ENCODE data around the gene WDR70. TPM values are rescaled to one million over a fixed set of nuclear protein-coding genes. Genes with fewer than 3 reads are reported as not detected.

The WDR70 gene
- total RNA-seq, 1 donor from 2014 or later = 31.3 TPM

DNA sequence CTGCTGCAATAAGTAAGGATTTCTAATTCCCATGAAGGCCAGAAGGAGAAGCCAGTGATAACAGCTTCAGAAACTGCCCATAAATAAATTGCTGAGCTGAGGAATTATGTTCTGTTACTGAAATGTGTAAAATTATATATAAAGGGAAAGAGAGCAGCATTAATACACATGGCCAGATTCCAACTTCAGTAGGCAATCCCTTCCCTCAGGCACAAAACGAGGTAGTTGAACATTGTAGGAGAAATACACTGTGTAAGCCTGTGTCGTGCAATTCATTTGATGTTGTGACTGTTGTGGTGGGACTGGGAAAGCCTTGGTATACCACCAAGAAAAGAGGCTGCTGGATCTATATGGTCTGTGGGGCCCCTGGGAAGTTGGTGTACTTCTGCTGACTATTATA lies 192.9 kb downstream of the WDR70 start:
- Histone ChIP-seq H4K20me1 (ENCODE audit: insufficient read depth, low read length) (no peaks in the 10 kb centered on the region), H3K4me2 (ENCODE audit: low read length) (no peak overlapping the region), H2AFZ (ENCODE audit: low read depth, low read length) (no peak overlapping the region), H3K27ac (ENCODE audit: low read depth, low read length) (no peak overlapping the region), H3K79me2 (ENCODE audit: insufficient read depth, low read length) (no peaks in the 10 kb centered on the region), H3K4me3 (ENCODE audit: insufficient read depth, low read depth, low read length) (no peak overlapping the region), H3K9ac (ENCODE audit: low read length) (no peak overlapping the region), H3K4me1 (ENCODE audit: insufficient read depth, low read length) (no peaks in the 10 kb centered on the region), H3K36me3 (ENCODE audit: insufficient read depth, low read length) (no peaks in the 10 kb centered on the region), H3K9me3 (ENCODE audit: insufficient read depth, low read depth, low read length) (no peaks in the 10 kb centered on the region), H3K27me3 (ENCODE audit: insufficient read depth, low read length) (no peaks in the 10 kb centered on the region)
- Mint-ChIP-seq H3K36me3 (ENCODE audit: low read depth, unreplicated experiment) (peaks cover 2% of the 10 kb centered on the region), H3K4me3 (ENCODE audit: unreplicated experiment) (no peak overlapping the region), H3K27me3 (ENCODE audit: low read depth, unreplicated experiment) (no peaks in the 10 kb centered on the region), H3K4me1 (ENCODE audit: low read depth, unreplicated experiment) (peaks cover 18% of the 10 kb centered on the region), H3K27ac (ENCODE audit: unreplicated experiment) (no peak overlapping the region), H3K9me3 (ENCODE audit: unreplicated experiment) (peaks cover 4% of the 10 kb centered on the region)
- FAIRE-seq = no peak
- no peak for TF ChIP-seq EZH2 (IDR thresholded peaks at IDR 0.05; ENCODE audit: insufficient read depth, low read length)
- TF ChIP-seq, protein P1, sequence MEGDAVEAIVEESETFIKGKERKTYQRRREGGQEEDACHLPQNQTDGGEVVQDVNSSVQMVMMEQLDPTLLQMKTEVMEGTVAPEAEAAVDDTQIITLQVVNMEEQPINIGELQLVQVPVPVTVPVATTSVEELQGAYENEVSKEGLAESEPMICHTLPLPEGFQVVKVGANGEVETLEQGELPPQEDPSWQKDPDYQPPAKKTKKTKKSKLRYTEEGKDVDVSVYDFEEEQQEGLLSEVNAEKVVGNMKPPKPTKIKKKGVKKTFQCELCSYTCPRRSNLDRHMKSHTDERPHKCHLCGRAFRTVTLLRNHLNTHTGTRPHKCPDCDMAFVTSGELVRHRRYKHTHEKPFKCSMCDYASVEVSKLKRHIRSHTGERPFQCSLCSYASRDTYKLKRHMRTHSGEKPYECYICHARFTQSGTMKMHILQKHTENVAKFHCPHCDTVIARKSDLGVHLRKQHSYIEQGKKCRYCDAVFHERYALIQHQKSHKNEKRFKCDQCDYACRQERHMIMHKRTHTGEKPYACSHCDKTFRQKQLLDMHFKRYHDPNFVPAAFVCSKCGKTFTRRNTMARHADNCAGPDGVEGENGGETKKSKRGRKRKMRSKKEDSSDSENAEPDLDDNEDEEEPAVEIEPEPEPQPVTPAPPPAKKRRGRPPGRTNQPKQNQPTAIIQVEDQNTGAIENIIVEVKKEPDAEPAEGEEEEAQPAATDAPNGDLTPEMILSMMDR (IDR thresholded peaks at IDR 0.05; ENCODE audit: insufficient read depth, low read depth, low read length) = no peak
- DNase-seq (ENCODE audit: low read depth) = no peak

DNA sequence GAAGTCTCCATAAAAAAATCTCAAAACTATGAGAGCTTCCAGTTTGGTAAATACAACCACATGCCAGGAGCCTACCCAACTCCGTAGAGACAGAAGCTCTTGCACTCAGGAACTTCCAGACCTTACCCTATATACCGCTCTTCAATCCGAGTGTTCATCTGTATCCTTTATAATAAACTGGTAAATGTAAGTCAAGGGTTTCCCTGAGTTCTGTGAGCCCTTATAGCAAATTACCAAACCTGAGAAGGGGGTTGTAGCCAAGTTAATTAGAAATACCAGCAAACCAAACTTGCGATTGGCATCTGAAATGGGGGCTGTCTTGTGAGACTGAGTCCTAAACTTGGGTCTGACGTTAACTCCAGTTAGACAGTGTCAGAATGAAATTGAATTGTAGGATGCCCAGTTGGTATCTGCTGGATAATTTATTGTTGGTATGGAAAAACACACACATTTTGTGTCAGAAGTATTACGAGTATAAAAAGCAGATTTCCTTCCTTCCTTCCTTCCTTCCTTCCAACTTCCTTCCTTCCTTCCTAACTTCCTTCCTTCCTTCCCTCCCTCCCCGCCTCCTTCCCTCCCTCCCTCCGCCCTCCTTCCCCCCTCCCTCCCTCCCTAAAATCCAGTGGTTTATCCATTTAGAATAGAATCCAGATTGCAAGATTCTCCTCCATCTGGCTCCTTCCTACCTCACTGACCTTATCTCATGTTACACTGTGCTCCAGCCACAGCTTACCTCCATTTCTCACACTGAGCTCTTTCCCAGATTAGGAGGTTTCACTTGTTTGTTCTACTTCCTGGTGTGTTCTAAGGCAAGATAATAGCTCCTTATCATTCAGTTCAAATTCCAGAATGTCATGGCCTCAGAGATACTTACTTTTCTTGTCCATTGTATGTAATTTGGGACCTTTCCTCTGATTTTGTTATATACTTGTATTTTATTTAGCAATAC lies 196.7 kb downstream of the WDR70 start:
- Mint-ChIP-seq H3K36me3 (ENCODE audit: low read depth, unreplicated experiment) (no peaks in the 10 kb centered on the region), H3K27ac (ENCODE audit: unreplicated experiment) (no peak overlapping the region)
- DNase-seq (ENCODE audit: low read depth) = peak; percentile 49

More for the DNA sequence above, 196.7 kb downstream of the WDR70 start:
- Mint-ChIP-seq H3K9me3 (ENCODE audit: unreplicated experiment) (peaks cover 4% of the 10 kb centered on the region), H3K4me1 (ENCODE audit: low read depth, unreplicated experiment) (peaks cover 12% of the 10 kb centered on the region), H3K4me3 (ENCODE audit: unreplicated experiment) (no peak overlapping the region), H3K27me3 (ENCODE audit: low read depth, unreplicated experiment) (no peaks in the 10 kb centered on the region)
- Histone ChIP-seq H3K9ac (ENCODE audit: low read length) (no peak overlapping the region), H3K27me3 (ENCODE audit: insufficient read depth, low read length) (no peaks in the 10 kb centered on the region), H4K20me1 (ENCODE audit: insufficient read depth, low read length) (no peaks in the 10 kb centered on the region), H3K4me2 (ENCODE audit: low read length) (no peak overlapping the region), H3K4me3 (ENCODE audit: insufficient read depth, low read depth, low read length) (no peak overlapping the region), H2AFZ (ENCODE audit: low read depth, low read length) (no peak overlapping the region), H3K27ac (ENCODE audit: low read depth, low read length) (no peak overlapping the region), H3K4me1 (ENCODE audit: insufficient read depth, low read length) (no peaks in the 10 kb centered on the region), H3K79me2 (ENCODE audit: insufficient read depth, low read length) (no peaks in the 10 kb centered on the region), H3K9me3 (ENCODE audit: insufficient read depth, low read depth, low read length) (no peaks in the 10 kb centered on the region), H3K36me3 (ENCODE audit: insufficient read depth, low read length) (no peaks in the 10 kb centered on the region)
- TF ChIP-seq, protein P1 (IDR thresholded peaks at IDR 0.05; ENCODE audit: insufficient read depth, low read depth, low read length) = no peak
- TF ChIP-seq EZH2 (IDR thresholded peaks at IDR 0.05; ENCODE audit: insufficient read depth, low read length) = no peak
- no peak for FAIRE-seq

Measured in astrocyte (in vitro differentiated cells and primary cell).